VCaP (cell line): ENCODE measurements around the gene GNA15.

Experiments used
- H3K27ac ChIP-seq: fragments of 450-650 bp; 2 replicates; pipeline ENCODE4 v1.5.1; 2017
- CTCF ChIP-seq: fragments of 450-650 bp; conservative IDR thresholded peaks from 2 replicates; pipeline ENCODE4 v1.5.1; 2017; ENCODE audit warnings: mild to moderate bottlenecking, moderate library complexity

Gene GNA15

GRCh38 chr19:3186160-3186688, 50.4 kb downstream of the GNA15 start:
- peak overlapping the region; percentile 68 for H3K27ac ChIP-seq
- TF ChIP-seq CTCF = no peak

- TF ChIP-seq CTCF = no peak
- peak overlapping the region; percentile 68; the same call in 1 of the 2 replicates for H3K27ac ChIP-seq
Observed at GRCh38 chr19:3186891-3187661, 51.2 kb downstream of the GNA15 start.

- no peak overlapping the region; the same call in 1 of the 2 replicates for H3K27ac ChIP-seq
- TF ChIP-seq CTCF = no peak
Observed at GRCh38 chr19:3187662-3188511, 52.1 kb downstream of the GNA15 start.

- no peak overlapping the region for H3K27ac ChIP-seq
- TF ChIP-seq CTCF = no peak
Observed at GRCh38 chr19:3188627-3189596, 53.1 kb downstream of the GNA15 start.

- no peak overlapping the region for H3K27ac ChIP-seq
- TF ChIP-seq CTCF = no peak
Observed at GRCh38 chr19:3189702-3190469, 54.1 kb downstream of the GNA15 start.

- TF ChIP-seq CTCF = no peak
- H3K27ac ChIP-seq = no peak overlapping the region
Observed at GRCh38 chr19:3190470-3190770, 54.6 kb downstream of the GNA15 start.
